Activated naive CD4-positive, alpha-beta T cell treated with anti-CD3 and anti-CD28 coated beads, Interleukin-2, amount 50 U/mL, for 16 hours (primary cell): ENCODE measurements around the gene APBB2.
"Not testable (repeated sequence)": the region's sequence is repeated elsewhere in the genome, so short reads cannot be mapped to it uniquely, and the experiment has no call there.

ENCODE experiments used
- DNase-seq: peaks from one replicate; pipeline ENCODE4 v3.0.0-alpha.2; 2020

The APBB2 gene

DNA sequence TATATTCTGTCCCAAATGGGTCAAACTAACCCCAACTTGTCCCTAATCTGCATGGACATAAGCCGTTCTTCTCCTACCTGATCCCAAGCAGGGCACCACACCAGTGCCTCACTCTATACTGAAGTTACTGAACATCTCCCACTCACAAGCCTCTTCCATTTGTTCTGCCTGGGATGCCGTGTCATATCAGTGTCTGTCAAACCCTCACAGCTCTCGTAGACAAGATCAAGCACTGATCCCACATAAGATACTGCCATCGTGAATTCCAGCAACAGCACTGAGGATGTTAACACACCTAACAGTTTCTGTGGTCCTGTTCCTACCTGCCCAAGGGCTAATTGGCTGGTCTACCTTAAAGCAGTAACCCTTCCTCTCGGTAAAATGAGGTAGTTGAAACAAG lies 162.1 kb downstream of the APBB2 start:
- DNase-seq: no peak

DNA sequence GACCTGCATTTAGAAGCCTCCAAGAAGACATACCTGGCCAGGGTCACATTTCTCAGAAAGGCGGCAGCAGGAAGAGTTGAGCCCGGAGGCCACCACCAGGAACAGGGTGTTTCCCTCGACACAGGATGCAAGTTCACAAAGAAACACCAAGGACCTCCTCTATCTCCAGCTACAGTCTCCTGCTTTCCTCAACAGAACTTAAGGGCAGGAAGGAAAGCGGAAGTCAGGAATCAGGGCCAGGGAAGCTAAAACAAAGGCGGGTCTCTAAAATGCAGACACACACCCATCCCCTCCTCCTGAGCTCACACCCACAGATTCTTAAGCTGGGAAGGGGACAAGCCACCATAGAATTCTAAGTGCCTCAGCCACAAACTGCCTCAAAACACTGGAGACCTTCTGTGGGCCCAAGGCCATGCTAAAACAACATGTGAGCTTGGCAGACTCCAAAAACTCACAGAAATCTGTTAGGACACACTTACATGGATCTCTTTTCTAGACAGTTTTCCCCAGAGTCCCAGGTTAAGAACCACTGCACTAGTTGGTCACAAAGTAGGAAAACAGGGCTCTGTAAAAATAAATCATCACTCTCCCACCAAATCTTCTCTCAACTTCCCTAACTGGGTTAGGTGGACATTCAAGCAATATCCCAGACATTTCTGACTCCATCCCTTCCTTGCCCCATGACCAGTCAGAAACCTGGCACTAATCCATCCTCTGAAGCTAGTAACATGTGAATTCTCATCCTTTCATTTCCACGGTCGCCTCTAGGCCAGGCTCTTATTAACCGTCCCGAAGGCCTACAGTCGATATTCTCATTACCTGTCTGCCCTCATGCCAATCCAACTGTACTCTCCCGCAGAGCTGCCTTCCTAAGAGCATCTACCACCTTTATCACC lies 163.2 kb downstream of the APBB2 start:
- no peak for DNase-seq

DNA sequence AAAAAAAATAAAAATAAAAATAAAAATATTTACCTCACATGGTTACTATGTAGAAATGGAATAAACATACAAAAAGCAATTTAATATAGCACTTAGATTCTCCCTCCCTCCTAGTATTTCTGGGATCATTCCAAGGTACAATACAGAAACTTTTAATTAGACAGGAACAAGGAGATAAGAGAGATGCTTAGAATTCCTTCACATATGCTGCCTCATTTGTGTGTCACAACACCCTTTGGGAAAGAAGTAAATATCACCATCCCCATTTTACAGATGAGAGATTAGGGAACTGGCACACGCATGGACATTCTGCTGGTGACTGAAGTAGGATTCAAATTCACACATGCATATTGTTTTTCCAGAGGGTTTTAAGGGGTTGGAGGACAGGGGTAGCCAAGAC lies 164.2 kb downstream of the APBB2 start:
- no peak for DNase-seq

DNA sequence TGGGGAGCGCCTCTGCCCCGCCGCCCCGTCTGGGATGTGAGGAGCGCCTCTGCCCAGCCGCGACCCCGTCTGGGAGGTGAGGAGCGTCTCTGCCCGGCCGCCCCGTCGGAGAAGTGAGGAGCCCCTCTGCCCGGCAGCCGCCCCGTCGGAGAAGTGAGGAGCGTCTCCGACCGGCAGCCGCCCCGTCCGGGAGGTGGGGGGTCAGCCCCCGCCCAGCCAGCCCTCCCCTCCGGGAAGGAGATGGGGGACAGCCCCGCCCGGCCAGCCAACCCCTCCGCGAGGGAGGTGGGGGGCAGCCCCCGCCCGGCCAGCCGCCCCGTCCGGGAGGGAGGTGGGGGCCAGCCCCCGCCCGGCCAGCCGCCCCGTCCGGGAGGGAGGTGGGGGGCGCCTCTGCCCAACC lies 165.2 kb downstream of the APBB2 start:
- DNase-seq: not testable (repeated sequence)

DNA sequence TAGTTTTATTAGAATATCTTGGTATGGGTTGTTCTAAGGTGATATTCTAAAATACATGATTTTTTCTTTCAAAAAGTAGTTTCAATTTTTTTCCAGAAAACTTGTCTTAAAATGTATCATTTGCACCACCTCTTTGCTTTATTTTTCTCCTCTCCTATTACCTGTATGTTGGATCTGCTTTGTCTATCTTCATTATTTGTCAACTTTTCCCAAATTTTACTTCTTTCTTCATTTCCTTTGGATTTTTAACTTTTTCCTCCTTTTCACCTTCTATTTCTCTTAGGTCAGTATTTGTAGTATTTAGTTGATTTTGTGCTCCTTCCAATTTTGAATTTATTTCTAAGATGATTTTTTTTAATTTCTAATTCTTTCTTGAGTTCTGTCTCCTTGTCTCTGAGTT lies 169.6 kb downstream of the APBB2 start:
- DNase-seq: no peak

DNA sequence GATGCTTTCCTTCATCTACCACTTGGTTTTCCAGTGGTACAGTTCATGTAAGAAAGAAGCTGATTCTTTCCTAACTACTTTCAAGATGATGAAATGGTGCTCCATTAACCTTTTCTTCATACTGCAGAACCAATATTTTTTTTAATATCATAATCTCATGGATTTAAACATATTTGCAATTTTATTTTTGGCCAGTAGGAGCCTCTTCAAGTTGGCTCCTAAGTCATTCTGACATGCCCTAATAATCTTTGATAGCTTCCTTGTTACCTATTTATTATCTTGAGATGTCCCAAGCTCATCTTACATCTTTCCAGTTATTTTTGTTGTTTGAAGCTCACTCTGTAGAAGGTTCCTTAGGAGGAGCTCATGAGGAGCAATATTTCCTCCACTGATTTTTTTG lies 170.2 kb downstream of the APBB2 start:
- DNase-seq: no peak

DNA sequence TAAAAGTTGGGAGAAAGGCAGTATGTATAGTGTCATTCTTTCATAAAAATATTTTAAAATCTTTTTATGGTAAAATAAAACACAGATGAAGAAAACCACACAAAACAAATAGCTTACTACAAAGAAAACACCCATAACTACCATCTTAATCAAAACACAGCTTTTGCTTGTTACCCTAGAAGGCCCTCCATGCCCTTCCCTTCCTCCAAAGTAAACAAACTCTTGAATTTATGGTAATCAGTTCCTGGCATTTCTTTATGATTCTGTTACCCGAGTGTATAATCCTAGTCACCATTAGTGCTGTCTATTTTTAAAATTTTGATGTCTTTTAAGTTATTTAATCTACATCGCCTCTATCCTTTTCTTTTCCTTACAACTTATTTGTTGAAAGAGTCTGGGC lies 170.9 kb downstream of the APBB2 start:
- no peak for DNase-seq

DNA sequence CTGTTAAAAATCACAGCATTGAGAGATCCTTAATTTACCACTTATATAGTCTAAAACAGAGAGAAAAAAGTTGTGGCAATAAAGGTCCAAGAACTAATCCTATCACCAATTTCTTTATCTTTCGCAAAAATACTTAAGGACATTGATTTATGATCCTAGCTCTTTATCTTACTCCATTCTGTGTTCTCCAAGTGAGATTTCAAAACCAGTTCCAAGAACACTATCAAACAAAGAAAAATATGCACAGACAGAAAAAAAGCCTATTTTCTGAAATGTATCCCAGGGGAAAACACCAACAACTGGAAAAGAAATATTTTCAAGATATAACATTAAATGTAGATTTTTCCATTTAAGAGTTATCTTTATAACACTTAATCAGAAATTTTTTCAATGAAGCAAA lies 172.8 kb downstream of the APBB2 start:
- no peak for DNase-seq

DNA sequence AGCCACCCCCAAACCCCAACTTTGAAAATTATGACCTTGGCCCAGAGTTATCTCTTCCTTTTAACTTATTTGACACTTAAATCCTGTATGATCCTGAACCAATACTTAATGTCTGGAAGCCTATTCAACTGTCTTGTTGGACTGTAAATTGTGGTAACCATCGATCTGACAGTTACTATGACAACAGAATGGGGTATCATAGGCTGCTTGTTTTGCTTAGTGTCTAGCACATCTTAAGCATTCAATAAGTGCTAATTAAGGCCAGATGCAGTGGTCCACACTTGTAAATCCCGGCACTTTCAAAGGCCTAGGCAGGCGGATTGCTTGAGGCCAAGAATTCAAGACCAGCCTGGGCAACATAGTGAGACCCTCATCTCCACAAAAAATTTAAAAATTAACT lies 175.0 kb downstream of the APBB2 start:
- DNase-seq: no peak

DNA sequence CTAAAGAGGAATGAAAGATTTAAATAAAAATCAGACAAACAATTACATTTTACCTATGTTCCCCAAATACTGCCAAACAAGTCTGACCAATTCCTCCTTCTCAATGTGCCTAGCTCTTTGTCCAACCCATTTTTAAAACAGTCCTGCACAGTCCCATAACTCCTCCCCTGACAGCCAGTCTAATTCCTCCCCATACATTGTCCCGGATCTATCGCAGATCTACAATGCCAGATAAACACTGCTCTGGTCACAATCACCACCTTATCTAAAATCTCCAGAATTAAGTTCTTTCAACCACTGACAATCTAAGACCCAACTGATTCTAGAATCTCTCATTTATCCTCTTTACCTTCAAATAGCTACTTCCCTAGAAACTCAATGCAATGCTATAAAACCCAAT lies 176.0 kb downstream of the APBB2 start:
- DNase-seq: no peak

DNA sequence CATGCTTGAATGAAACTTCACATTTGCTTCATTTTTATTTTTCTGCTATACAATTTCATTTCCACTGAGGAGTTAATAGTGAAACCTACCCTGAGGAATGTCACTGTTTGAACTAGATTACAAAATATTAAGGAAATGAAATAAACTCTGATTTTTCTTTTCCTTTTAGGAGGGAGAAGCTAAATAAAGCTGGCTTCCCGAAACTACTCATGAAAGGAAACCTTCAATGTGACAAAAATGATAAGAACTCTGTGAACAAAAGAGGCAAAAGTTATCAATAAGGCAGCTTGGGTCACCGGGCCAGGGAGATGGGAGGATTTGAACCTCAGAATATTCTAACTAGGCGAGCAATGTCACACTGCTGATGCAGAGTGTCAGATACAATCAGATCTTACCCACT lies 185.2 kb downstream of the APBB2 start:
- DNase-seq: no peak

DNA sequence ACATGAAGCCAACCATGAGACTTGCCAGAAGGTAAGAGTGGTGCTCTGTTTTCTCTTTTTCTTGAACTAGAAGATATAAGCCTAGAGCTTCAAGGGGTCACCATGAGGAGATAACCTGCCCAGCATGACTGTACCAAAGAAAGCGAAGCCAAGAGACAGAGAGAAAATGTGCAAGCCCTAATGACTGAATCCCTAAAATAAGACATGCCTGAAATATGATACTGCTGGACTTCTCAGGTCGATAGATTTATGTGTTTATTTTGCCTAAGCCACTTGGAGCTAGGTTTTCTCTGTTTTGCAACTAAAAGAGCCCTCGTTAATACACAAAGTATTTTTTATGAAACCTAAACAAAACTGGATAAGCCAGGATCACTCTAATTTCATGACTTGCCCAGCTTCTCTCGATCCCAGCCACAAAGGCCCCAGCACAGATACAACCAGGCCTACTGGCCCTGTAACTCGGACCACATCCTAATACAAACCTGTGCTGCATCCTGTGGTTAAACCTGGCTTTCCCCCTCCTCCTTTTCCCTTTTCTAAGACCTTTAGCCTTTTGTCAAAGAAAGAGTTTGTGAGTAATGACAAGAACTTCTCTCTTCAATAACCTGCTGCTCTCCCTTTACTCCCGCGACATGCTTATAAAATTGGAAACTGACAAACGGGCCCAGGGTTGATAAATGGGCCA lies 185.8 kb downstream of the APBB2 start:
- no peak for DNase-seq

DNA sequence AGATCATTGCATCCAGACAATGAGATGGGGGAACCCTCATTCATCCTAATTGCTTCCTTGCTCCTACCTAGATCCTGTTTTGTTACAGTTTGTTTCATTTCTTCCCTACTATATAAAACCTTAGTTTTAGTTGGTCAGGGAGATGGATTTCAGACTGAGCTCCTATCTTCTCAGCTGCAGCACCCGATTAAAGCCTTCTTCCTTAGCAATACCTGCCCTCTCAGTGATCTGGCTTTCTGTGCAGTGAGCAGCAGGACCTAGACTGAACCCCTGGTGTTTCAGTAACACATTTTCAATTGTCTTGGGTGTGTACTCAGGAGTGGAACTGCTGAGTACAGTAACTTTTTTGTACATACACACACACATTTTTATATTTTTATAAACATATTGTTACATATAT lies 187.4 kb downstream of the APBB2 start:
- DNase-seq: no peak

DNA sequence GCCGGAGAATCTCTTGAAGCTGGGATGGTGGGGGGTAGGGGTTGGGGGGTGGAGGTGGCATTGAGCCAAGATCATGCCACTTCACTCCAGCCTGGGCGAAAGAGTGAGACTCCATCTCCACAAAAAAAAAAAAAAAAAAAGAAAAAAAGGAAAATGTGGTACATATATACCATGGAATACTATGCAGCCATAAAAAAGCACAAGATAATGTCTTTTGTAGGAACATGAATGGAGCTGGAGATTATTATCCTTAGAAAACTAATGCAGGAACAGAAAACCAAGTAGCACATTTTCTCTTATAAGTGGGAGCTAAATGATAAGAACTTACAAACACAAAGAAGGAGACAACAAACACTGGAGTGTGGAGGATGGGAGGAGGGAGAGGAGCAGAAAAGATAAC lies 188.5 kb downstream of the APBB2 start:
- DNase-seq: no peak

DNA sequence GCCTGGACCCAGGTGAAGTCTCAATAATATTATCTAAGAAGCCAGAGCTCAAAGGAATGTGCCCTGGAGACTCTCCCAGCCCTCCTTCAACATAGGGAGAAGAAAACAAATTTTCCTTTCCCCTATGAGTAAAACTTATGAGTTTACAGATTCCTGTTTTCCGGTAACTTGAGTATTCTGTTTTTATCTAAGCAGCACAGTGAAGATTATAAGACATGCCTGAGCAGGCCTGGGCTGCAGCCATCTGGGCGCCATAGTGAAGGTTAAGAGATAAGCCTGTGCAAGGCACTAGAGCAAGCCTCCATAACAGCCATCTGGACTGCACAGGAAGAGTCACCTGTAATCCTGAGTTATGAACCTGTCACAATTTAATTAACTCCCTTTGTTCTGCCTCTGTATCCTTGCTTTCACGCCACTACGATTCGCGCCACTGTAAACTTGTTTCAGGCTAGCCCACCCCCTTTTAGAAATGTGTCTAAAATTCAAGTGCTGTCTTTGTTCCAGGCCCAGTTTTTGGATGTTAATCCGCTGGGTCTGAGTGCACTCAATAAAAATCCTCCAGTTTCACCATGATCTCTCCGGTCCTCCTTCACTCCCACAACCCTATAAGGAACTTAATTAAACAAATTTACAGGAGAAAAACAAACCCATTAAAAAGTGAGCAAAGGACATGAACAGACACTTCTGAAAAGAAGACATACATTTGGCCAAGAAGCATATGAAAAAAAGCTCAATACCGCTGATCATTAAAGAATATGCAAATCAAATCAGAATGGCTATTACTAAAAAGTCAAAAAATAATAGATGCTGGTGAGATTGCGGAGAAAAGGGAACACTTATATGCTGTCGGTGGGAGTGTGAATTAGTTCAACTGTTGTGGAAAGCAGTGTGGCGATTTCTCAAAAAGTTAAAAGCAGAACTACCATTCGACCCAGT lies 189.5 kb downstream of the APBB2 start:
- DNase-seq: no peak

DNA sequence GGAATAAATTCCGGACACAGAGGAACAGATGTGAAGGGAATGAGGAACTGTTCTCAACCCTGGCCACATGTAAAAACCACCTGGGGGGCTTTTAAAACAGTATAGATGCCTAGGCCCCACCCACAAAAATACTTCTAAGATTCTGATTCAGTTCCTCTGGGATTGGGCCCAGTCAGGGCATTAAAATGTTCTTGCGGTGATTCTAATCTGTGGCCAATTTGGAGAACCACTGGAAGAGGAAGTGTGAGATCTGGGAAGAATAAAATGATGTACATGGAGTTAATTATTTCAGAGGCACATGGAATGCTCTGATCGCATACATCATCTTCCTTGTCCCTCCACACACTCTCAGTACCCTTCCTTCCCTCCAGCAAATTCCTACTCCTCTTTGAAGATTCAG lies 192.2 kb downstream of the APBB2 start:
- DNase-seq: no peak

DNA sequence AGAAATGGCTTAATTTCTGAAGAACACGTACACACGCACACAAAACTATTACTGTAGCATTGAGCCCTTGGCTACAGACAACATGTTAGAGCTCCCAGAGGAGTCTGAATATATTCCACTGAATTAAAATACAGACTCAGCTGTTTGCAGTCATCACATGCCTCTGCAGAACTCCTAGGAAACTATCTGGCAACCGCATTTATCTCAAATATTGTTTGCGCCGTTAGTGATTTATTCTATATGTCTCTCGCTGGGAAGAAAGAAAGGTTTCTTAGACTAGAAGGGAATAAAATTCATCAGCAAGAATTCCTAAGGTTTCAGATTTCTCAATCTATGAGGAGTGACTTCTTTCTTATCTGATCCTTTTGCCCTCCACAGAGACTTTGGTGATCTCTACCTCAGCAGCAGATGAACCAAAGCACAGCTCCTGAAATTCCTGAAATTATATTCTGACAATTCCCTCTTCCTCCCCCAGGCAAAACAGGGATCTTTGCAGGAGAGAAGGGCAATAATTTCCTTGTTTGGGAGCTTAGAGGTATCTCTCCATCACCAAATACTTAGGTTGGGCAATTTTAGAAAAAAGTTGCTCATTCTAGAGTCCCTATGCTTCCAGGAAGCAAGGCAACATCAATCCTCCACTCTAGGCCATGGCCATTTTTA lies 199.2 kb downstream of the APBB2 start:
- no peak for DNase-seq

DNA sequence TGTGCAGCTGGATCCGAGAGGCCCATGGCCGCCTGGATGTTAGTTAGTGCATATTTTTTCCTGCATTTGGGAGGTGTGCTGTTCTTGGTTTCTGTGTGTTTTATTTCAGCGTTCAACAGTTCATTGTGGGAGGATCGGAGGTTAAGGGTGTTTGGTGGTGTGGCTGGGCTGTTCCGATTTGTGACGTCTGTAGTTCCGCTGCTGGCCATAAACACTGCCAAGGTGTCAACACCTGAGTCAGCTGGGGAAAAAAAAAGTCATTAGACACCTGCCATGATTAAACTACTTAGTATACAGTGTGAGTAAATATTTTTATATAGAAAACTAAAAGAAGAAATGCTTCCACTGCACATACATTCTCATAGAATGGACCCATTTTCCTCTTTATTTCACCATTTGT lies 200.2 kb downstream of the APBB2 start:
- no peak for DNase-seq

DNA sequence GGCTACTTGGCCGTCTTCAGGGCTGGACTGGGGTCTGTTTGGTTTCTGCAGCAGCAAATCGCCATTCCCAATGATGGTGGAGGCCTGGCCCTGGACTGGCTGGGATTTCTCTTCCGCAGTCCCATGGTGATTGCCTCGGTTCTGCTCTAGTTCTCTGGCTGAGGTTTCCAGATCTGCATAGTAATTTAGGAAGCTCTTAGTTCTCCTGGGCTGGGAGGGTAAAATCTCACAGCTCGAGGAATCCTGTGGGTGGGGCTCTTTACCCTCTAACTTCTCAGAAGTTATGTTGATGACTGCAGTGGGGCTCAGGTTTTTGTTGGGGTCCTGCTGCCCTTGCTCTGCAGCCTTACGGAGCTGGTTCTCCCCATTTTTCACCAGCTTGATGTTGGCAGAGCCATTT lies 200.6 kb downstream of the APBB2 start:
- DNase-seq: no peak

DNA sequence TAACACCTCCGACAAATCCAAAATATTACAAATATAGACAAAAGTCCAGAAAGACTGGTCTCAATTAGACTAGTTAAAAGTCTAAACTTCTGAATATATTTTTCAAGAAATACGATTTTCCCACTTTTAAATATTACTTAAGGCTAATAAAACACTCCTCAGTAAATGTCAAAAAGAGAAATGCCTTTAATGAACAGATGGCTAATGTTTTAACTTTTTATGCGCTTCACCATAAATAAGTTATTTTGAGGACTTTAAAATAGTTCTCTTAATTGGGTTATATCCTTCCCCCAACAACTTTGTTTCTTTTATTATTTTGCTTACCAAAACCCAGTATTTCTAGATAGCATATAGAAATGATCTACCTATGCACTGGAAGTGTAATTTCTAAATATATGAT lies 201.4 kb downstream of the APBB2 start:
- no peak for DNase-seq

DNA sequence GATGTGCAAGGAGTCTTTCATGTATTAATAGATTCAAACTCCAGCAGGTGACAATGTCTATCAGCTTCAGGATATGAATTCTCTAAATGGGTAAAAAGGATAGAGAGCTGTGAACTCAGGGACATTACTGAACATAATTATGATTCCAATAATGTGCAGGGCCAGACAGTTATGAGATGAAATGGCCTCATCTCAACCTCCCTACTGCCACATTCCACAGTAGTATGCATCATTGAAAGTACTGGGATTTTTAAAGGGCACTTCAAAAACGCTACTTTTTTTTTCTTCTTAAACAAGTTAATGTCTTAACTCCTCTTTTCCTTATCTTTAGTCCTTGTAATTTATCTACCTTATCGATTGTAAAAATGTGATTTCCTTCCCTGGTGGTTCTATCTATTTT lies 202.0 kb downstream of the APBB2 start:
- no peak for DNase-seq

DNA sequence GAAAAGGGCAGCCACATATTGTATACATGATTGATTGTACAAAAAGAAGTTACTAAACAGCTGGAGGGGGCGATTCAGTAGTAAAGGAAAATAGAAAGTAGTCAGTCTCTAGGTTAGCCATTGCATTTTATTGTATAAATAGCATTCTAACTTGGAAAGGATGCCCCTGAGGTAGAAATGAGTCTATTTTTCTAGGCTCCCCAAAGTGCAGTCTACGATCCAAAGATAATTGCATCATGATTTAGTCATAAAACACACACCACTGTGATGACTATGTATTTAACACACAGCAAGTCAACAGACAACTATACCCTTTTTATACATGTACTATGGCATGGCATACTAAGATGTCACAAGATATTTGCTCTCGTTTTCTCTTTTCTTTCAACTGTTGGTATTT lies 204.9 kb downstream of the APBB2 start:
- no peak for DNase-seq

DNA sequence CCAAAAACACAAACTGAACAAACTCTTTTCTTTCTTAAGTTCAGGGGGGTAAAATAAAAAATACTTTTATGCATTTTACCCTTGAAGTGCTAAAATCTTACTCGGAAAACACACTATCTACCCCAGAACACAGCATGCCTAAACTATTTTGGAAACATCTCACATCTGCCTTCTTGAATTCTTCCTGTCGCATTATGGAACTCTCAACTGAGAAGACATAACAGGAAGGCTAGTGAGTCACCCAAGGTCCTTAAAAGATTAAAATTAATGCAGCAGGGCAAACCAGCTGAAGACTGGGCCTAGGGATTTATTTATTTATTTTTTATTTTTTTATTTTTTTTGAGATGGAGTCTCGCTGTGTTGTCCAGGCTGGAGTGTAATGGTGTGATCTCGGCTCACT lies 208.2 kb downstream of the APBB2 start:
- DNase-seq: no peak
